ENCODE data around the gene ANKRD63. TPM values are rescaled to one million over a fixed set of nuclear protein-coding genes. Genes with fewer than 3 reads are reported as not detected.

The ANKRD63 gene
- total and polyA plus RNA-seq, 9 of the 15 experiments (the other 6 are each of a cell fraction or from before 2014, with no cell fraction given): 1.3 to 2.0 (median 1.8) TPM; not detected in 6

DNA sequence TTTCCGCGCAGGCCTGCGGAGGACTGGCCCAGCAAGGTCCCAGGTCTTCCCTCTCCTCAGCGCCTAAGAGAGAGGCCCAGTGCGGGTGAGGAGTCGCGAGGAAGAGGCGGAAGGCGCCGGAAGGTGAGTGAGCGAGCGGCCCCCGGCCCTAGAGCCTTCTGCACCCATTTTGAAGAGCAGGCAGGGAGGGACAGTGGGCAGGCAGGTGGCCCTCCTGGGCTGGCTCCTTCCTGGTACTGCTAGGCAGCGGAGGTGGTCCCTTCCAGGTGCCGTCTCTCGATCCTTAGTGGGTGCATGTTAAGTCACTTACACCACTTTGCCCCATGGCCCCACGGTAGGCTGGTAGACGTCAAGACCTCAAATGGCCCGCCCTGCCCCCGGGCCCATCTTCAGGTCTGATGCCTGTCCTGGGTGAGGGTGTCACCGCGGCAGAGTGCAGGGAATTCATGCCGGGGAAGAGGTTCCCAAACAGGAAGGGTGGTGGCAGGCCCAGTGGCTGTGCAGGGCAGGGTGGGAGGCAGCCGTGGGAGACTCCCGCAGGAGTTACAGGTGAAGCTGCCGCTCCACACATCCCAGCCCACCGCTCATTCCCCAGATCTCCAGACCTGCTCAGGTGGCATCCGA, 29.6 kb downstream of the ANKRD63 start (continued):
- TF ChIP-seq, protein P1, sequence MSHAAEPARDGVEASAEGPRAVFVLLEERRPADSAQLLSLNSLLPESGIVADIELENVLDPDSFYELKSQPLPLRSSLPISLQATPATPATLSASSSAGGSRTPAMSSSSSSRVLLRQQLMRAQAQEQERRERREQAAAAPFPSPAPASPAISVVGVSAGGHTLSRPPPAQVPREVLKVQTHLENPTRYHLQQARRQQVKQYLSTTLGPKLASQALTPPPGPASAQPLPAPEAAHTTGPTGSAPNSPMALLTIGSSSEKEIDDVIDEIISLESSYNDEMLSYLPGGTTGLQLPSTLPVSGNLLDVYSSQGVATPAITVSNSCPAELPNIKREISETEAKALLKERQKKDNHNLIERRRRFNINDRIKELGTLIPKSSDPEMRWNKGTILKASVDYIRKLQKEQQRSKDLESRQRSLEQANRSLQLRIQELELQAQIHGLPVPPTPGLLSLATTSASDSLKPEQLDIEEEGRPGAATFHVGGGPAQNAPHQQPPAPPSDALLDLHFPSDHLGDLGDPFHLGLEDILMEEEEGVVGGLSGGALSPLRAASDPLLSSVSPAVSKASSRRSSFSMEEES (CRISPR knock-in tag; IDR thresholded peaks at IDR 0.05): no peak
- TF ChIP-seq TRIM28 (IDR thresholded peaks at IDR 0.05) (no peak), ZNF695 (CRISPR knock-in tag; IDR thresholded peaks at IDR 0.05) (no peak), CREBBP (IDR thresholded peaks at IDR 0.05; ENCODE audit: low read depth, low read length) (no peak), IRF2 (CRISPR knock-in tag; IDR thresholded peaks at IDR 0.05) (no peak), ZFPM2 (CRISPR knock-in tag; IDR thresholded peaks at IDR 0.05) (no peak), CC2D1A (IDR thresholded peaks at IDR 0.05) (no peak)
- TF ChIP-seq, protein P2, sequence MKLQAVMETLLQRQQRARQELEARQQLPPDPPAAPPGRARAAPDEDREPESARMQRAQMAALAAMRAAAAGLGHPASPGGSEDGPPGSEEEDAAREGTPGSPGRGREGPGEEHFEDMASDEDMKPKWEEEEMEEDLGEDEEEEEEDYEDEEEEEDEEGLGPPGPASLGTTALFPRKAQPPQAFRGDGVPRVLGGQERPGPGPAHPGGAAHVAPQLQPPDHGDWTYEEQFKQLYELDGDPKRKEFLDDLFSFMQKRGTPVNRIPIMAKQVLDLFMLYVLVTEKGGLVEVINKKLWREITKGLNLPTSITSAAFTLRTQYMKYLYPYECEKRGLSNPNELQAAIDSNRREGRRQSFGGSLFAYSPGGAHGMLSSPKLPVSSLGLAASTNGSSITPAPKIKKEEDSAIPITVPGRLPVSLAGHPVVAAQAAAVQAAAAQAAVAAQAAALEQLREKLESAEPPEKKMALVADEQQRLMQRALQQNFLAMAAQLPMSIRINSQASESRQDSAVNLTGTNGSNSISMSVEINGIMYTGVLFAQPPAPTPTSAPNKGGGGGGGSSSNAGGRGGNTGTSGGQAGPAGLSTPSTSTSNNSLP (IDR thresholded peaks at IDR 0.05; ENCODE audit: borderline replicate concordance, low read depth, low read length): no peak

Measured in K562 (cell line).